Activated T-helper 2 cell treated with anti-CD3 and anti-CD28 coated beads, Interferon-gamma antibody, Interleukin-2, Interleukin-4, amounts not matched to agents 10 μg/mL and 5 μg/mL and 100 μg/mL, durations not matched to agents 14 hours and 24 hours and 36 hours (primary cell): ENCODE results near the gene SFTA2. TPM values are rescaled to one million over a fixed set of nuclear protein-coding genes. Genes with fewer than 3 reads are reported as not detected.

Experiments used
- DNase-seq: peaks from one replicate; pipeline ENCODE4 v3.0.0; 2021; ENCODE audit warnings: low spot score
- H3K27ac Mint-ChIP-seq: one replicate; pipeline ENCODE4 v1.8.0; 2021; ENCODE audit warnings: mixed read lengths
- H3K27me3 Mint-ChIP-seq: one replicate; pipeline ENCODE4 v1.8.0; 2021; ENCODE audit warnings: low read depth, mixed read lengths
- H3K36me3 Mint-ChIP-seq: one replicate; pipeline ENCODE4 v1.8.0; 2021; ENCODE audit warnings: low read depth, mixed read lengths
- H3K4me1 Mint-ChIP-seq: one replicate; pipeline ENCODE4 v1.8.0; 2021; ENCODE audit warnings: low read depth, mixed read lengths
- H3K4me3 Mint-ChIP-seq: one replicate; pipeline ENCODE4 v1.8.0; 2021; ENCODE audit warnings: low read depth, mild to moderate bottlenecking, moderate library complexity, mixed read lengths
- H3K9me3 Mint-ChIP-seq: one replicate; pipeline ENCODE4 v1.8.0; 2021; ENCODE audit warnings: mixed read lengths
- intact Hi-C: fragments of 100-400 bp; cut with micrococcal nuclease; formaldehyde crosslinking; loops from one replicate; pipeline ENCODE4 v1.15.1; 2023
- total RNA-seq: library from RNA; stranded (reverse); gene quantifications from 2 replicates; pipeline ENCODE4 v1.2.3, GENCODE V29; 2022

Gene SFTA2
- total RNA-seq, 1 donor from 2014 or later, result not detected

GRCh38 chr6:30901436-30901835 is 30.5 kb downstream of the SFTA2 start:
- Mint-ChIP-seq H3K27me3 (no peaks in the 10 kb centered on the region), H3K4me1 (peaks cover 1% of the 10 kb centered on the region), H3K36me3 (no peaks in the 10 kb centered on the region), H3K9me3 (no peaks in the 10 kb centered on the region), H3K4me3 (no peak overlapping the region), H3K27ac (no peak overlapping the region)
- no peak for DNase-seq
- intact Hi-C loops, result no loop called here

- Mint-ChIP-seq H3K27ac (no peak overlapping the region), H3K36me3 (no peaks in the 10 kb centered on the region), H3K4me1 (peaks cover 1% of the 10 kb centered on the region), H3K4me3 (no peak overlapping the region), H3K27me3 (no peaks in the 10 kb centered on the region), H3K9me3 (no peaks in the 10 kb centered on the region)
- intact Hi-C loops, result no loop called here
- no peak for DNase-seq
Observed at GRCh38 chr6:30900863-30901417, 31.0 kb downstream of the SFTA2 start.

DNA sequence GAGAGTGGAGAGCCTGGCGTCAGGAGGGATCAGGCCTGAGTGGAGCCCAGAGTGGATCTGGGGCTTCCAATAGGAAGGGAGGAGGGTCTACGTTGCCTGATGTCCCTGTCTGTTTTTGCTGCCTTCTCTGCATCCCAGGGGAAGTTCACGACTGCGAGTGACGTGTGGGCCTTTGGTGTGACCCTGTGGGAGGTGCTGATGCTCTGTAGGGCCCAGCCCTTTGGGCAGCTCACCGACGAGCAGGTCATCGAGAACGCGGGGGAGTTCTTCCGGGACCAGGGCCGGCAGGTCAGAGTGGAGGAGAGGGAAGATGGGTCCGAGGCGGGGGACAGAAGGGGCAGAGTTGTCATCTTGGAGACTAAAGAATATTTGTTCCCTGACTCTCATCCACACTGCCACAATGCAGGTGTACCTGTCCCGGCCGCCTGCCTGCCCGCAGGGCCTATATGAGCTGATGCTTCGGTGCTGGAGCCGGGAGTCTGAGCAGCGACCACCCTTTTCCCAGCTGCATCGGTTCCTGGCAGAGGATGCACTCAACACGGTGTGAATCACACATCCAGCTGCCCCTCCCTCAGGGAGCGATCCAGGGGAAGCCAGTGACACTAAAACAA is 33.1 kb downstream of the SFTA2 start:
- Mint-ChIP-seq H3K4me3 (no peak overlapping the region), H3K4me1 (peaks cover 1% of the 10 kb centered on the region), H3K36me3 (no peaks in the 10 kb centered on the region), H3K9me3 (no peaks in the 10 kb centered on the region), H3K27me3 (no peaks in the 10 kb centered on the region), H3K27ac (no peak overlapping the region)
- intact Hi-C loops, result no loop called here
- no peak for DNase-seq

DNA sequence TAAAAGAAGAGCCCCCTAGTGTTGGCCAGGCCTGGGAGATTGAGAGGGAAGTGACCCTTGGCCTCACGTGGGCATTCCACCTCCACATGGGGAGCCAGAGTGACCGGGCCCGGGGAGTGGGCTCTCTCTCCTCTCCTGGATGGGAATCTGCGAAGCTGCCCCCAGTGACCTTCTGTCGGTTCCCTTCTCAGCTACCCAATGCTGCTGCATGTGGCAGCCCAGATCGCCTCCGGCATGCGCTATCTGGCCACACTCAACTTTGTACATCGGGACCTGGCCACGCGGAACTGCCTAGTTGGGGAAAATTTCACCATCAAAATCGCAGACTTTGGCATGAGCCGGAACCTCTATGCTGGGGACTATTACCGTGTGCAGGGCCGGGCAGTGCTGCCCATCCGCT is 34.1 kb downstream of the SFTA2 start:
- no peak for DNase-seq
- H3K4me1 Mint-ChIP-seq, result peaks cover 1% of the 10 kb centered on the region
- no peak overlapping the region for H3K27ac Mint-ChIP-seq
- H3K4me3 Mint-ChIP-seq, result no peak overlapping the region
- H3K36me3 Mint-ChIP-seq, result no peaks in the 10 kb centered on the region
- H3K27me3 Mint-ChIP-seq, result no peaks in the 10 kb centered on the region
- H3K9me3 Mint-ChIP-seq, result no peaks in the 10 kb centered on the region
- intact Hi-C loops, result no loop called here

DNA sequence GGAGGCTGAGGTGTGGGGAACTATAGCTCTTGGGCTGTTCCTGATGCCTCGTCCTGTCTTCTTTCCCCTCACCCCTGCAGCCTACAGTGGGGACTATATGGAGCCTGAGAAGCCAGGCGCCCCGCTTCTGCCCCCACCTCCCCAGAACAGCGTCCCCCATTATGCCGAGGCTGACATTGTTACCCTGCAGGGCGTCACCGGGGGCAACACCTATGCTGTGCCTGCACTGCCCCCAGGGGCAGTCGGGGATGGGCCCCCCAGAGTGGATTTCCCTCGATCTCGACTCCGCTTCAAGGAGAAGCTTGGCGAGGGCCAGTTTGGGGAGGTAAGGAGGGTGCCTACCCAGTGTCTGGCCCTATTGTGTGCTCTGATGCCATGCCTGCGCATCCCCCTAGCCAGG is 35.4 kb downstream of the SFTA2 start:
- Mint-ChIP-seq H3K4me1 (no peaks in the 10 kb centered on the region), H3K36me3 (no peaks in the 10 kb centered on the region), H3K27ac (no peak overlapping the region), H3K9me3 (no peaks in the 10 kb centered on the region), H3K27me3 (no peaks in the 10 kb centered on the region), H3K4me3 (no peak overlapping the region)
- intact Hi-C loops, result no loop called here
- DNase-seq, result no peak

DNA sequence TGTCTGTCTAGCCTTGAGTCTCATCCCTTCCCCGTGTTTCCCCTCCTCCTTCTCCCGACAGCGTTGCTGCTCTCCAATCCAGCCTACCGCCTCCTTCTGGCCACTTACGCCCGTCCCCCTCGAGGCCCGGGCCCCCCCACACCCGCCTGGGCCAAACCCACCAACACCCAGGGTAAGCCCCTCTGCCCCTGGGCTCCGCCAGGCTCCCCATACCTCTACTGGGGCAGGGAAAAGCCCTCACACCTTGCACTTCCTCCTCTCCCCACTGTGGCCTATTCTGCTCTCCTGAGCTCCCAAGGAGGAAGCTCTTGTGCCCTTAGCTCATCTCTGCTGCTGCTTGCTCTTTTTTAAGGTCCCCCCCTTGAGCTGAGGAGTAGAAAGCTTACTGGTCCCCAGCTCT is 36.6 kb downstream of the SFTA2 start:
- Mint-ChIP-seq H3K27ac (no peak overlapping the region), H3K9me3 (no peaks in the 10 kb centered on the region), H3K27me3 (no peaks in the 10 kb centered on the region), H3K4me1 (no peaks in the 10 kb centered on the region), H3K4me3 (no peak overlapping the region), H3K36me3 (no peaks in the 10 kb centered on the region)
- no peak for DNase-seq
- intact Hi-C loops, result no loop called here

DNA sequence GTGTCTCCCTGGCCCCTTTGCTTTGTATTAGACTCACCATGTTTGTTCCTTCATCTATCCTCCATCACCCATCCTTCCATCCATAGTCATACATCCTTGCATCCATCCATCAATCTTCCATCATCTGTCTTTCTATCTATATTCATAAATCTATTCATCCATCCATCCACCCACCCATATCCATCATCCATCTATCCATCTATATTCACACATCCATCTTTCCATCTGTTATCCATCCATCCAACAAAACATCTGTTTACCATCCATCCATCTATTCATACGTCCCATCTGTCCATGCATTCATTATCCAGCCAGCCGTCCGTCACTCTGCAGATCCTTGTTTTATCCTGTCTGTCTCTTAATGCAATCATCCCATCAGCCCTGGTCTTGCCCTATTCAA is 37.0 kb downstream of the SFTA2 start:
- no peak overlapping the region for H3K4me3 Mint-ChIP-seq
- H3K4me1 Mint-ChIP-seq, result no peaks in the 10 kb centered on the region
- intact Hi-C loops, result no loop called here
- no peaks in the 10 kb centered on the region for H3K27me3 Mint-ChIP-seq
- H3K27ac Mint-ChIP-seq, result no peak overlapping the region
- no peaks in the 10 kb centered on the region for H3K9me3 Mint-ChIP-seq
- H3K36me3 Mint-ChIP-seq, result no peaks in the 10 kb centered on the region
- DNase-seq, result no peak

- no peak overlapping the region for H3K27ac Mint-ChIP-seq
Observed at GRCh38 chr6:30894381-30894780, 37.6 kb downstream of the SFTA2 start.

DNA sequence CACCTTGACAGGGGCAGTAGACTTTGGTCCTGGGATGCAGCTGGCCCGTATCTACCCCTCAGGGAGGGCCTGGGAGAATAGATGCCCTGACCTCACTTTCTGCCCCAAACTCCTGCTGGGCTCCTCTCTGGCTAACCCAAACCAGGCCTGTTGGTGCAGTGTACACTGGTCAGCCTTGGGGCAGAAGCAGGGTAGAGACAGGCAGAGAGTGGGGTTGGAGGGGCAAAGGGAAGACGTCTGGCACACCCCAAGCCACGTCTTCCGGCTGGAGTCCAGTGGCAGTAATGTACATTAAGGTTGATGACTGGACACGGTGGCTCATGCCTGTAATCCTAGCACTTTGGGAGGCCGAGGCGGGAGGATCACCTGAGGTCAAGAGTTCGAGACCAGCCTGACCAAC is 38.3 kb downstream of the SFTA2 start:
- Mint-ChIP-seq H3K27ac (no peak overlapping the region), H3K4me1 (no peaks in the 10 kb centered on the region), H3K27me3 (no peaks in the 10 kb centered on the region), H3K36me3 (no peaks in the 10 kb centered on the region), H3K9me3 (no peaks in the 10 kb centered on the region), H3K4me3 (no peak overlapping the region)
- intact Hi-C loops, result no loop called here
- no peak for DNase-seq

More at GRCh38 chr6:30894381-30894780, 37.6 kb downstream of the SFTA2 start:
- Mint-ChIP-seq H3K27me3 (no peaks in the 10 kb centered on the region), H3K4me1 (no peaks in the 10 kb centered on the region), H3K4me3 (no peak overlapping the region), H3K9me3 (no peaks in the 10 kb centered on the region), H3K36me3 (no peaks in the 10 kb centered on the region)
- intact Hi-C loops, result no loop called here
- no peak for DNase-seq

DNA sequence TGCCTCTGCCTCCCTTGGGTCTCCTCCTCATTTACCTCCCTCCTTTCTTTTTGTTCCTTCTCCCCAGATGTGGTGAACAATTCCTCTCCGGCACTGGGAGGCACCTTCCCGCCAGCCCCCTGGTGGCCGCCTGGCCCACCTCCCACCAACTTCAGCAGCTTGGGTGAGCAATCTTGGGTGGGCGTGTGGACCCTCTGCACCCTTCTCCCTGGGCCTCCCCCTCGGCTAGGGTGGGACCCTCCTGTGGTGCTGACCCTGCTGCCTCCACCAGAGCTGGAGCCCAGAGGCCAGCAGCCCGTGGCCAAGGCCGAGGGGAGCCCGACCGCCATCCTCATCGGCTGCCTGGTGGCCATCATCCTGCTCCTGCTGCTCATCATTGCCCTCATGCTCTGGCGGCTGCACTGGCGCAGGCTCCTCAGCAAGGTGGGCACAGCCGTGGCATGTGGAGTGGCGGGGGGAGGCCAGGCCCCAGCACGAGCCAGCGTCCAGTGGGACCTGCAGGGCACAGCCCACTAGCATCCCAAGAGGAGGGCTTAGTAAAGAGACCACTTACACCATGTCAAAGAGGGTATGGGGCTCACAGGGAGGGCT is 38.9 kb downstream of the SFTA2 start:
- H3K4me1 Mint-ChIP-seq, result no peaks in the 10 kb centered on the region
- H3K27ac Mint-ChIP-seq, result no peak overlapping the region
- no peak for DNase-seq
- H3K4me3 Mint-ChIP-seq, result no peak overlapping the region
- no peaks in the 10 kb centered on the region for H3K9me3 Mint-ChIP-seq
- intact Hi-C loops, result no loop called here
- H3K36me3 Mint-ChIP-seq, result no peaks in the 10 kb centered on the region
- no peaks in the 10 kb centered on the region for H3K27me3 Mint-ChIP-seq

DNA sequence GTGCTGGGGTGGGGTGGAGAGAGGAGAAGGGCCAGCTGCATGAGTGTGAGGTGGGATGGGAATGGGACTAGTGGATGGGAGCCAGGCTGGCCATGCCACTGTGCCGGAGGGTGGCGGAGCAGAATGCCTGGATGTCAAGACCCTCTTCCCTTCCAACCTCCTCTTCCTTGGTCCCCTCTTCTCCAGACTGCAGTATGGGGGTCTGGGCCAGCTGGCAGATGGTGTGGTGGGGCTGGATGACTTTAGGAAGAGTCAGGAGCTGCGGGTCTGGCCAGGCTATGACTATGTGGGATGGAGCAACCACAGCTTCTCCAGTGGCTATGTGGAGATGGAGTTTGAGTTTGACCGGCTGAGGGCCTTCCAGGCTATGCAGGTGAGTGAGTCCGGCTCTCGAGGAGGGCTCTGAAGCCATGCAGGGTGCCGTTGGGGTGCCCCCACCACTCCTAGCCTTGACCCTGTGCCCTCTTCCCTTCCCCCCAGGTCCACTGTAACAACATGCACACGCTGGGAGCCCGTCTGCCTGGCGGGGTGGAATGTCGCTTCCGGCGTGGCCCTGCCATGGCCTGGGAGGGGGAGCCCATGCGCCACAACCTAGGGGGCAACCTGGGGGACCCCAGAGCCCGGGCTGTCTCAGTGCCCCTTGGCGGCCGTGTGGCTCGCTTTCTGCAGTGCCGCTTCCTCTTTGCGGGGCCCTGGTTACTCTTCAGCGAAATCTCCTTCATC is 40.0 kb downstream of the SFTA2 start:
- Mint-ChIP-seq H3K27ac (no peak overlapping the region), H3K27me3 (peaks cover under 1% of the 10 kb centered on the region), H3K4me1 (no peaks in the 10 kb centered on the region), H3K4me3 (no peak overlapping the region), H3K36me3 (no peaks in the 10 kb centered on the region), H3K9me3 (no peaks in the 10 kb centered on the region)
- intact Hi-C loops, result no loop called here
- DNase-seq, result no peak

DNA sequence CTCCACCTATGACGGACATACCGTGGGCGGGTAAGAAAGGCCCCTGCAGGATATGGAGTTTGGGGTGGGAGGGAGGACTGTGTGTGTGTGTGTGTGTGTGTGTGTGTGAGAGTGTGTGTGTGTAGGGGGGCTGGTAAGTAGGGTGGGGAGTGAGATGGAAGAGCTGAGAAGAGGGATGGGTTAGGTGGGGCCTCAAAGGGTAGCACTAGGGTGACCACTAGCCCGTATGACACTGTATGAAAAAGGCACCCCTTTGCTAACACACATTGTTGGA is 40.6 kb downstream of the SFTA2 start:
- Mint-ChIP-seq H3K27me3 (peaks cover 2% of the 10 kb centered on the region), H3K4me3 (no peak overlapping the region)
- no peak for DNase-seq

GRCh38 chr6:30890646-30891449 is 41.1 kb downstream of the SFTA2 start:
- Mint-ChIP-seq H3K27me3 (peaks cover 2% of the 10 kb centered on the region), H3K27ac (no peak overlapping the region), H3K4me1 (peaks cover 9% of the 10 kb centered on the region), H3K9me3 (no peaks in the 10 kb centered on the region), H3K4me3 (no peak overlapping the region), H3K36me3 (no peaks in the 10 kb centered on the region)
- DNase-seq, result no peak
- intact Hi-C loops, result no loop called here

More for the DNA sequence above, 40.6 kb downstream of the SFTA2 start:
- Mint-ChIP-seq H3K36me3 (no peaks in the 10 kb centered on the region), H3K9me3 (no peaks in the 10 kb centered on the region), H3K4me1 (peaks cover 3% of the 10 kb centered on the region), H3K27ac (no peak overlapping the region)
- intact Hi-C loops, result no loop called here
